HG03025 (cell line): ENCODE results near the gene KCNMB2.
A peak's percentile ranks its signal among the peaks of the same experiment; 100 is the strongest.

ENCODE experiments used
- ATAC-seq: cut with Tn5 transposase; IDR thresholded peaks from one replicate; pipeline ENCODE4 v1.9.1; 2021; ENCODE audit warnings: mild to moderate bottlenecking, moderate library complexity; ENCODE audit not compliant: unreplicated experiment, low FRiP score

KCNMB2 gene

GRCh38 chr3:178536211-178537079 is at the start of gene KCNMB2:
Gene KCNMB2, plus strand, starts transcription at chr3:178536436.
- ATAC-seq = no peak

GRCh38 chr3:178486903-178487302 is 49.3 kb upstream of the KCNMB2 start:
- no peak for ATAC-seq

GRCh38 chr3:178487752-178488151 is 48.5 kb upstream of the KCNMB2 start:
- no peak for ATAC-seq

- ATAC-seq = no peak
Measured at GRCh38 chr3:178491751-178492150, 44.5 kb upstream of the KCNMB2 start.

- ATAC-seq = no peak
Measured at GRCh38 chr3:178492491-178492890, 43.7 kb upstream of the KCNMB2 start.

GRCh38 chr3:178494386-178494785 is 41.9 kb upstream of the KCNMB2 start:
- no peak for ATAC-seq

- no peak for ATAC-seq
Measured at GRCh38 chr3:178496911-178497310, 39.3 kb upstream of the KCNMB2 start.

GRCh38 chr3:178498871-178499270 is 37.4 kb upstream of the KCNMB2 start:
- no peak for ATAC-seq

- no peak for ATAC-seq
Measured at GRCh38 chr3:178500631-178501030, 35.6 kb upstream of the KCNMB2 start.

- ATAC-seq = no peak
Measured at GRCh38 chr3:178504128-178504527, 32.1 kb upstream of the KCNMB2 start.

- no peak for ATAC-seq
Measured at GRCh38 chr3:178505832-178506231, 30.4 kb upstream of the KCNMB2 start.

GRCh38 chr3:178507507-178508442 is 28.5 kb upstream of the KCNMB2 start:
- no peak for ATAC-seq

GRCh38 chr3:178508443-178508825 is 27.8 kb upstream of the KCNMB2 start:
- ATAC-seq = no peak

- no peak for ATAC-seq
Measured at GRCh38 chr3:178510496-178510895, 25.7 kb upstream of the KCNMB2 start.

GRCh38 chr3:178512647-178513046 is 23.6 kb upstream of the KCNMB2 start:
- no peak for ATAC-seq

- ATAC-seq = no peak
Measured at GRCh38 chr3:178513546-178514380, 22.5 kb upstream of the KCNMB2 start.

- ATAC-seq = no peak
Measured at GRCh38 chr3:178514401-178514800, 21.8 kb upstream of the KCNMB2 start.

- ATAC-seq = peak; percentile 32
Measured at GRCh38 chr3:178515076-178515744, 21.0 kb upstream of the KCNMB2 start.

GRCh38 chr3:178517665-178518334 is 18.4 kb upstream of the KCNMB2 start:
- no peak for ATAC-seq
